ENCODE results near the gene TMEM169. TPM values are rescaled to one million over a fixed set of nuclear protein-coding genes. Genes with fewer than 3 reads are reported as not detected.

The TMEM169 gene
- total and polyA plus RNA-seq, 2 of the 4 experiments (the other 2 are of a cell fraction), result 0.15 to 0.54 TPM

DNA sequence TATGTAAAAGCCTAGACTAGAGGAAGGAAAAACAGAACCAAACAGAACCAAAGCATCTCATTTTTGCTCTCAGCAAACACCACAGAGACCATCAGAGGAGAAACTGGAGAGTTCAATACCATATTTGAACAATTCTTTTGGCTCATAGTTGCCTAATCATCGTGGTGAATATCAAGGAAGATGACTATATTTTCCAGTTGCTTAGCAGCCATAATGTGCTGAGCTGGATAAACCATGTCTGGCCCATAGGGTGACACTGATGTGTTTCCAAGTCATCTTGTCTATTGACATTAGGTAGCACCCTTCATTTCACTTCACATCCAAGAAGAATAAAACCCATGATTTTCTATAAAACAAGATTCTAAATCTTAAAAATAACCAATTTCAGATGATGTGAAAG, 21.5 kb downstream of the TMEM169 start:
- POLR2A ChIA-PET (ENCODE audit: unreplicated experiment), result no interaction called here
- no peaks in the 10 kb centered on the region for H3K9me3 ChIP-seq (ENCODE audit: control insufficient read depth, insufficient read depth, low read length)
- intact Hi-C loops (cut with micrococcal nuclease), result no loop called here
- H2AK5ac ChIP-seq (ENCODE audit: low read depth, low read length), result no peak overlapping the region
- no peak for TF ChIP-seq BHLHE40 (IDR thresholded peaks at IDR 0.05; ENCODE audit: low read depth, low read length)
- no peak for TF ChIP-seq CEBPB (IDR thresholded peaks at IDR 0.05; ENCODE audit: low read depth, low read length)
- TF ChIP-seq RCOR1 (IDR thresholded peaks at IDR 0.05; ENCODE audit: insufficient replicate concordance, low read length), result no peak
- TF ChIP-seq, protein P1, sequence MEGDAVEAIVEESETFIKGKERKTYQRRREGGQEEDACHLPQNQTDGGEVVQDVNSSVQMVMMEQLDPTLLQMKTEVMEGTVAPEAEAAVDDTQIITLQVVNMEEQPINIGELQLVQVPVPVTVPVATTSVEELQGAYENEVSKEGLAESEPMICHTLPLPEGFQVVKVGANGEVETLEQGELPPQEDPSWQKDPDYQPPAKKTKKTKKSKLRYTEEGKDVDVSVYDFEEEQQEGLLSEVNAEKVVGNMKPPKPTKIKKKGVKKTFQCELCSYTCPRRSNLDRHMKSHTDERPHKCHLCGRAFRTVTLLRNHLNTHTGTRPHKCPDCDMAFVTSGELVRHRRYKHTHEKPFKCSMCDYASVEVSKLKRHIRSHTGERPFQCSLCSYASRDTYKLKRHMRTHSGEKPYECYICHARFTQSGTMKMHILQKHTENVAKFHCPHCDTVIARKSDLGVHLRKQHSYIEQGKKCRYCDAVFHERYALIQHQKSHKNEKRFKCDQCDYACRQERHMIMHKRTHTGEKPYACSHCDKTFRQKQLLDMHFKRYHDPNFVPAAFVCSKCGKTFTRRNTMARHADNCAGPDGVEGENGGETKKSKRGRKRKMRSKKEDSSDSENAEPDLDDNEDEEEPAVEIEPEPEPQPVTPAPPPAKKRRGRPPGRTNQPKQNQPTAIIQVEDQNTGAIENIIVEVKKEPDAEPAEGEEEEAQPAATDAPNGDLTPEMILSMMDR (conservative IDR thresholded peaks at IDR 0.05; ENCODE audit: low read depth, low read length), result no peak
- no peak for TF ChIP-seq RAD21 (IDR thresholded peaks at IDR 0.05; ENCODE audit: low read length)
- TF ChIP-seq FOS (IDR thresholded peaks at IDR 0.05; ENCODE audit: low read depth, low read length), result no peak
- TF ChIP-seq, protein P2, sequence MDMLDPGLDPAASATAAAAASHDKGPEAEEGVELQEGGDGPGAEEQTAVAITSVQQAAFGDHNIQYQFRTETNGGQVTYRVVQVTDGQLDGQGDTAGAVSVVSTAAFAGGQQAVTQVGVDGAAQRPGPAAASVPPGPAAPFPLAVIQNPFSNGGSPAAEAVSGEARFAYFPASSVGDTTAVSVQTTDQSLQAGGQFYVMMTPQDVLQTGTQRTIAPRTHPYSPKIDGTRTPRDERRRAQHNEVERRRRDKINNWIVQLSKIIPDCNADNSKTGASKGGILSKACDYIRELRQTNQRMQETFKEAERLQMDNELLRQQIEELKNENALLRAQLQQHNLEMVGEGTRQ (IDR thresholded peaks at IDR 0.05; ENCODE audit: low read depth, low read length), result no peak
- no peak for TF ChIP-seq RFX5 (IDR thresholded peaks at IDR 0.05; ENCODE audit: low read depth, low read length)
- no peak for TF ChIP-seq NFE2L2 (IDR thresholded peaks at IDR 0.05; ENCODE audit: low read depth, low read length)
- TF ChIP-seq, protein P3, sequence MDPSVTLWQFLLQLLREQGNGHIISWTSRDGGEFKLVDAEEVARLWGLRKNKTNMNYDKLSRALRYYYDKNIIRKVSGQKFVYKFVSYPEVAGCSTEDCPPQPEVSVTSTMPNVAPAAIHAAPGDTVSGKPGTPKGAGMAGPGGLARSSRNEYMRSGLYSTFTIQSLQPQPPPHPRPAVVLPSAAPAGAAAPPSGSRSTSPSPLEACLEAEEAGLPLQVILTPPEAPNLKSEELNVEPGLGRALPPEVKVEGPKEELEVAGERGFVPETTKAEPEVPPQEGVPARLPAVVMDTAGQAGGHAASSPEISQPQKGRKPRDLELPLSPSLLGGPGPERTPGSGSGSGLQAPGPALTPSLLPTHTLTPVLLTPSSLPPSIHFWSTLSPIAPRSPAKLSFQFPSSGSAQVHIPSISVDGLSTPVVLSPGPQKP (IDR thresholded peaks at IDR 0.05; ENCODE audit: borderline replicate concordance, low read depth, low read length), result no peak
- TF ChIP-seq POLR2A (IDR thresholded peaks at IDR 0.05; ENCODE audit: low read depth, low read length), result no peak
- TF ChIP-seq MAFK (IDR thresholded peaks at IDR 0.05; ENCODE audit: low read depth, low read length), result no peak
- TF ChIP-seq MXI1 (IDR thresholded peaks at IDR 0.05; ENCODE audit: borderline replicate concordance, low read depth, low read length), result no peak
- TF ChIP-seq MAZ (IDR thresholded peaks at IDR 0.05; ENCODE audit: borderline replicate concordance, low read depth, low read length), result no peak
- no peak for TF ChIP-seq SMC3 (IDR thresholded peaks at IDR 0.05; ENCODE audit: low read depth, low read length)
- H2AK9ac ChIP-seq (replicated peaks; ENCODE audit: low read depth, low read length, poor library complexity), result no peak overlapping the region
- no peak overlapping the region for H3K4ac ChIP-seq (ENCODE audit: low read depth, low read length)
- H2AFZ ChIP-seq (replicated peaks; ENCODE audit: low read length, poor library complexity), result no peak overlapping the region
- no peak for DNase-seq
- H2BK120ac ChIP-seq (ENCODE audit: low read depth, low read length), result no peak overlapping the region
- H2BK15ac ChIP-seq (ENCODE audit: low read depth, low read length), result no peak overlapping the region
- no peaks in the 10 kb centered on the region for H4K20me1 ChIP-seq (ENCODE audit: insufficient read depth, low read length)
- 0 out of 4 replicates have a peak, but pooled peaks cover 0 to under 1% of the 10 kb centered on the region in 2 experiments for H3K79me1 ChIP-seq (ENCODE audit: low read depth in 1 of 2, low read length in 2 of 2)
- H2BK5ac ChIP-seq (ENCODE audit: low read depth, low read length, poor library complexity, severe bottlenecking), result no peak overlapping the region
- H3K23ac ChIP-seq (ENCODE audit: low read depth, low read length), result no peak overlapping the region
- H3K4me2 ChIP-seq (ENCODE audit: low read depth, low read length), result no peak overlapping the region
- CTCF ChIA-PET, result interaction anchor here (1.0 kb wide), 1 partner anchor 21 kb away, joined by 3 read pairs; no protein-coding TSS in a partner anchor
- no peak overlapping the region for H2BK20ac ChIP-seq (ENCODE audit: low read depth, low read length)
- H3K18ac ChIP-seq (ENCODE audit: low read depth, low read length), result no peak overlapping the region
- no peak overlapping the region for H4K91ac ChIP-seq (ENCODE audit: insufficient read depth, low read depth, low read length)
- ATAC-seq (ENCODE audit: low read depth), result no peak
- in situ Hi-C loops (cut with MboI; ENCODE audit: low sequenced_read_pairs), result no loop called here
- H3K9me1 ChIP-seq (ENCODE audit: insufficient read depth, low read length), result peaks cover 12% of the 10 kb centered on the region
- no peak overlapping the region for H3K56ac ChIP-seq (ENCODE audit: extremely low read depth, insufficient read depth, low read length)
- no peak overlapping the region for H3K27ac ChIP-seq (ENCODE audit: insufficient read depth, low read length)
- no peak overlapping the region for H3K4me3 ChIP-seq (ENCODE audit: insufficient read depth, low read depth, low read length)
- no CpG with 5 or more reads among the region's 1 CpG for WGBS, 2 experiments (ENCODE audit: extremely low coverage in 2 of 2, insufficient read length in 1 of 2)
- no peak overlapping the region for H4K5ac ChIP-seq (ENCODE audit: low read depth, low read length)
- H3K27me3 ChIP-seq (ENCODE audit: control insufficient read depth, insufficient read depth, low read length), result 0 out of 2 replicates have a peak, but pooled peaks cover under 1% of the 10 kb centered on the region
- H3K36me3 ChIP-seq (ENCODE audit: control insufficient read depth, insufficient read depth, low read length), result no peaks in the 10 kb centered on the region
- H3K4me1 ChIP-seq (ENCODE audit: control insufficient read depth, insufficient read depth, low read length), result no peaks in the 10 kb centered on the region
- no peak overlapping the region for H3K14ac ChIP-seq (replicated peaks; ENCODE audit: low read depth, low read length)
- BruUV-seq (replicated peaks), result no TSS peak
- no peak overlapping the region for H3K9ac ChIP-seq (ENCODE audit: low read depth, low read length)
- H4K8ac ChIP-seq (ENCODE audit: low read depth in 2 of 2, low read length in 2 of 2), result no peak overlapping the region
- dilution Hi-C loops (cut with HindIII; ENCODE audit: low sequenced_read_pairs, unreplicated experiment), result no loop called here
